ENCODE data around the gene SSTR5.
A peak's percentile ranks its signal among the peaks of the same experiment; 100 is the strongest.

GRCh38 chr16:1057252-1057932, 15.2 kb upstream of the SSTR5 start:
- TF ChIP-seq, protein P1, sequence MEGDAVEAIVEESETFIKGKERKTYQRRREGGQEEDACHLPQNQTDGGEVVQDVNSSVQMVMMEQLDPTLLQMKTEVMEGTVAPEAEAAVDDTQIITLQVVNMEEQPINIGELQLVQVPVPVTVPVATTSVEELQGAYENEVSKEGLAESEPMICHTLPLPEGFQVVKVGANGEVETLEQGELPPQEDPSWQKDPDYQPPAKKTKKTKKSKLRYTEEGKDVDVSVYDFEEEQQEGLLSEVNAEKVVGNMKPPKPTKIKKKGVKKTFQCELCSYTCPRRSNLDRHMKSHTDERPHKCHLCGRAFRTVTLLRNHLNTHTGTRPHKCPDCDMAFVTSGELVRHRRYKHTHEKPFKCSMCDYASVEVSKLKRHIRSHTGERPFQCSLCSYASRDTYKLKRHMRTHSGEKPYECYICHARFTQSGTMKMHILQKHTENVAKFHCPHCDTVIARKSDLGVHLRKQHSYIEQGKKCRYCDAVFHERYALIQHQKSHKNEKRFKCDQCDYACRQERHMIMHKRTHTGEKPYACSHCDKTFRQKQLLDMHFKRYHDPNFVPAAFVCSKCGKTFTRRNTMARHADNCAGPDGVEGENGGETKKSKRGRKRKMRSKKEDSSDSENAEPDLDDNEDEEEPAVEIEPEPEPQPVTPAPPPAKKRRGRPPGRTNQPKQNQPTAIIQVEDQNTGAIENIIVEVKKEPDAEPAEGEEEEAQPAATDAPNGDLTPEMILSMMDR (conservative IDR thresholded peaks at IDR 0.05; ENCODE audit: low read depth, low read length) = peak; percentile 65
- no peak for TF ChIP-seq POLR2A (IDR thresholded peaks at IDR 0.05; ENCODE audit: low read depth, low read length)
- TF ChIP-seq MXI1 (IDR thresholded peaks at IDR 0.05; ENCODE audit: borderline replicate concordance, low read depth, low read length) = no peak
- no peak for TF ChIP-seq BHLHE40 (IDR thresholded peaks at IDR 0.05; ENCODE audit: low read depth, low read length)
- TF ChIP-seq RAD21 (IDR thresholded peaks at IDR 0.05; ENCODE audit: low read length) = peak; percentile 67
- peak; percentile 78 for TF ChIP-seq SMC3 (IDR thresholded peaks at IDR 0.05; ENCODE audit: low read depth, low read length)
- TF ChIP-seq NFE2L2 (IDR thresholded peaks at IDR 0.05; ENCODE audit: low read depth, low read length) = no peak
- TF ChIP-seq CEBPB (IDR thresholded peaks at IDR 0.05; ENCODE audit: low read depth, low read length) = no peak
- no peak for TF ChIP-seq RFX5 (IDR thresholded peaks at IDR 0.05; ENCODE audit: low read depth, low read length)

All from IMR-90 (cell line).